HG03378 (cell line): ENCODE results near the gene ZNF264.
"Not testable (repeated sequence)": the region's sequence is repeated elsewhere in the genome, so short reads cannot be mapped to it uniquely, and the experiment has no call there.

Experiments
- ATAC-seq: cut with Tn5 transposase; IDR thresholded peaks from one replicate; pipeline ENCODE4 v1.9.1; 2021; ENCODE audit warnings: mild to moderate bottlenecking, moderate library complexity; ENCODE audit not compliant: unreplicated experiment

Gene ZNF264

GRCh38 chr19:57244513-57244912 is 53.2 kb downstream of the ZNF264 start:
- no peak for ATAC-seq

GRCh38 chr19:57245066-57245465 is 53.8 kb downstream of the ZNF264 start:
- ATAC-seq = no peak

- ATAC-seq = no peak
These were observed 54.7 kb downstream of the ZNF264 start for GRCh38 chr19:57245959-57246358.

GRCh38 chr19:57248646-57249045 is 57.3 kb downstream of the ZNF264 start:
- no peak for ATAC-seq

- no peak for ATAC-seq
These were observed 58.0 kb downstream of the ZNF264 start for GRCh38 chr19:57249329-57249728.

- ATAC-seq = not testable (repeated sequence)
These were observed 62.5 kb downstream of the ZNF264 start for GRCh38 chr19:57253767-57254166.

- ATAC-seq = no peak
These were observed 70.7 kb downstream of the ZNF264 start for GRCh38 chr19:57262044-57262443.

- ATAC-seq = no peak
These were observed 72.0 kb downstream of the ZNF264 start for GRCh38 chr19:57263244-57263741.

GRCh38 chr19:57267291-57267690 is 76.0 kb downstream of the ZNF264 start:
- ATAC-seq = no peak

GRCh38 chr19:57269515-57270250 is 78.4 kb downstream of the ZNF264 start:
- no peak for ATAC-seq

GRCh38 chr19:57271280-57271679 is 80.0 kb downstream of the ZNF264 start:
- ATAC-seq = no peak
